CD4-positive, alpha-beta T cell treated with Interleukin-4 for 4 hours (primary cell): ENCODE results near the gene AGTRAP.

ENCODE experiments used
- DNase-seq: peaks from one replicate; pipeline ENCODE4 v3.0.0-alpha.2; 2020

Gene AGTRAP

GRCh38 chr1:11707621-11708276, 28.2 kb upstream of the AGTRAP start:
- no peak for DNase-seq

GRCh38 chr1:11708554-11709350, 27.2 kb upstream of the AGTRAP start:
- no peak for DNase-seq

DNA sequence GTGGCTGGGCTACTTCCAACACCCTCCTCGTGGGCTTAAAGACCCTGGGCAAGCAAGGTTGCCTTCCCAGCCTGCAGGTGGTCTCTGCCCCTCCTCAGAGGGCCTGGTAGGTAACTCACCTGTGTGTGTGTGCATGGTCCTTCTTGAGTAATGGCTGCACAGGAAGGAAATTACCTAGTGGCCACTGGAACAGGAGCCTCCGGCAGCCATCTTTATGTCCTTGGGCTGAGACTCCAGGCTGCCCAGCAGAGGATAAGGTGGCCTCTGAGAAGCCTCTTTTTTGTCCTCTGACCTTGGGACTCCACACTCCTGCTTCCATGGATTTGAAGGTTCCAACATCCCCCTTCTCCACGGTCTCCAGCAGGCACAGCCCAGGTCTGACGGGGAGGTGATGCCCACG, 24.4 kb upstream of the AGTRAP start:
- no peak for DNase-seq

DNA sequence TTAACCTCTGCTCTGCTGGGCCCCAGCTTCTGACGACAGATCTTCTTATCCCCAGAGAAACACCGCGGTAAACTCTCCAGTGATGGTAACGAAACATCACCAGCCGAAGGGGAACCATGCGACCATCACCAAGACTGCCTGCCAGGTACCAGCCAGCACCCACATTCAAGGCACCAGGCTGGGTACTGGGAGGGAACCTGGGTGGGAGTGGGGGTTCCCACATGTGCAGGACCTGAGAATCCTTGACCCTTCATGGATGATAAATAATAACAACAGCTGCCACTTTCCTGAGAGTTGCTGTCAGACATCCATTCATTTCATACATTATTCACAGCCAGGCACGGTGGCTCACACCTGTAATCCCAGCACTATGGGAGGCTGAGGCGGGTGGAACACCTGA, 23.7 kb upstream of the AGTRAP start:
- no peak for DNase-seq

DNA sequence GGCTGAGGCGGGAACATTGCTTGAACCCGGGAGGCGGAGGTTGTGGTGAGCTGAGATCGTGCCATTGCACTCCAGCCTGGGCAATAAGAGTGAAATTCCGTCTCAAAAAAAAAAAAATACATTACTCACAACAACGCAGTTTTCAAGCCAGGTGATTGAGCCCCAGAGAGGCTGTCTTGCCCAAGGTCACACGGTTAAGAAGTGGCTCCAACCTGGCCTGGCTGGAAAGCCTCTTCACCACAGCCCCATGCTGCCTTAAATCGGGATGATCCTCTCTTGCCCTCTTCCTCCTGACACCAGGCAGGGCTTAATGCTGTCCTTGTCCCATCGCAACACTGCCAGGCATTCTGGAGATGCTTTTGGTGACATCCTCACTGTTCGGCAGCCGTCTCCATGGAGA, 22.8 kb upstream of the AGTRAP start:
- DNase-seq = no peak

GRCh38 chr1:11714831-11715575, 20.9 kb upstream of the AGTRAP start:
- DNase-seq = no peak

- DNase-seq = peak; percentile 83
Measured at GRCh38 chr1:11719313-11720032, 16.5 kb upstream of the AGTRAP start.

- no peak for DNase-seq
Measured at GRCh38 chr1:11720033-11720376, 15.9 kb upstream of the AGTRAP start.

GRCh38 chr1:11720525-11720924, 15.4 kb upstream of the AGTRAP start:
- no peak for DNase-seq

DNA sequence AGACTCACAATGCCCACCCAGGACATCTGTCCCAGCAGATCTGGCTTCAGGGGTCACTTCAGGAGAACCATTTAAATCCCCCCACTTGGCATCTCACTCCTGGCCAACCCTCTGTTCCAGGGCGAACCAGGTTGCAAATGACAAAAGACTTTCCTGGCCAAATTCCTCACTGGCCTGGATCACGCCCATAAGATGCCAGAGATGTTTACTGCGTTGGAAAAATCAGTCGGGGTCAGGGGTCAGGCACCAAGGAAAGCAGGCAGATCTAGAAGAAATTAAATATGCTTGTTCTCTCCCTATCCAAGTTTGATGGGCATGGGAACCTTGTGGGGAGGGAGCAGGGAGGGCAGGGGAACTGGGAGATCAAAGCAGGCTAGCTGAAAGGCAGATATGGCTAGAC, 14.6 kb upstream of the AGTRAP start:
- no peak for DNase-seq

DNA sequence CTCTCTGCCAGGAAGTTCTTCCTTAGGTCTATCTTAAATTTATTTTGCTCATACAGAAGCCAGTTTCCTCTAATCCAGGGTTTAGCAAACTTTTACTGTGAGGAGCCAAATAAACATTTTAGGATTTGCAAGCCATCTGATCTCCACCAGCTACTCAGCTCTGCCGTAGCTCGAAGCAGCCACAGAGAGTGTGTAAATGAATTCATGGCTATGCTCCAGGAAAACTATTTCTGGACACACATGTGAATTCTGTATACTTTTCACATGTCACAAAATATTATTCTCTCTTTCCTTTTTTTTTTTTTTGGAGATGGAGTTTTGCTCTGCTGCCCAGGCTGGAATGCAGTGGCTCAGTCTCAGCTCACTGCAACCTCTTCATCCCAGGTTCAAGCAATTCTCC, 13.4 kb upstream of the AGTRAP start:
- no peak for DNase-seq

GRCh38 chr1:11725616-11726015, 10.3 kb upstream of the AGTRAP start:
- DNase-seq = no peak

GRCh38 chr1:11727119-11727518, 8.8 kb upstream of the AGTRAP start:
- DNase-seq = no peak

GRCh38 chr1:11728126-11728806, 7.7 kb upstream of the AGTRAP start:
- no peak for DNase-seq

- no peak for DNase-seq
Measured at GRCh38 chr1:11729155-11729497, 6.8 kb upstream of the AGTRAP start.

DNA sequence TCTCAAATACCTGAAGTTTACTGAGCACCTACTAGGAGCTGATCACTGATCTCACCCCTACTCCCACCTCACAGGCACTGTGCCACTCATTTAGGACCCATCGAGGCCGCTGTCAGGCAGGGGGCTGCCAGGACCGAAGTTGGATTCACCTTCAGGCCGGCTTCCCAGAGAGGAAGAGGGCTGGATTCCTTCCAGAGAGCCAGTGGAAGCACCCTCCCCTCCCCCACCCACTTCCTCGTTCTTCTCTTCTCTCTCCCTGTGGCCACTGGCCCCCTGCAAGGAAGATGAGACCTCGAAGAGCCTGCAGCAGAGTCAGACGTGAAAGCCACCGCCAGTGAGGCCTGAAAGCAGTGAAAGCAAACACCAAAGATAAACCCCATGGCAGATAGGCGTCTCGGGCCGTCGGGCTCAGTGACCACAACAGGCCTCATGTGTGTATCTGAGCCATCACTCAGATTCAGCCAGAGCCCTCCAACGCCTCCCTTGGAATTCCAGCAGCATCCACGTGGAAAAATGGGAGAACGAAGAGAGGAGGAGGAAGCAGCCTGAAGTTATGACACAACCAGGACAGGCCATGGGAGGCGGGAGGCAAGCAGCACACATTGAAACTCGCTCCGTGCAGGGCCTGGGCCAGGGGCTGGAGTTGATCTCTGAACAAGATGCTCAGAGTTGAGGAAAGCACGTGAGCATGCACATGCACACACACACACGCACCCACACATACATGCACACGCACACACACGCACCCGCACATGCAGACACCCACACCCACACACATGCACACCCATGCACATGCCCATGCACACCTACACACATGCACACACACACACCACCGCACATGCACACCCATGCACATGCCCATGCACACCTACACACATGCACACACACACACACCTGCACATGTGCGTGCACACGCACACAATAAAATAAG, 6.2 kb upstream of the AGTRAP start:
- no peak for DNase-seq

DNA sequence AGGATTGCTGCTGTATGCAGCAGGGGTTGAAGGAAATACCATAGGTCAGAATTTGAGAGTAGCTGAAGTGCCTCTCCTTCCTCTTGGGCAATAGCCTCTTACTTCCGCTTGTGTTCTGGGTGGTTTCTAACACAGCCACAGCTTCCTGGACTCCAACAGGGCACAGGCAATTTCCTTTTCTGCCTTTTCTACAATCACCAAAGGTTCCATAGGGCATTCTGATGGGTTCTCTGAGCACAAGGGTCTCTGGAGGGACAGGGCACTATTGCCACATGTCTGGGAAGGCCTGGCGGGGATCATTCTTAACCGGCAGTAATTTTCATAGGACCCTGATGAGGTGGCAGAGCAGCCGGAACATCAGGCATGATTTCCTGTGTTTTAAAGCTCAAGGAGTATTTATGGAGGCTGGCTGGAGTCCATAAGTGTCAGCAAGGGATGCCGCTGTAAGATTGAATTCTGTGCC, 5.5 kb upstream of the AGTRAP start:
- DNase-seq = peak; percentile 70

GRCh38 chr1:11731691-11732283, 4.1 kb upstream of the AGTRAP start:
- DNase-seq = no peak

- DNase-seq = no peak
Measured at GRCh38 chr1:11733306-11733705, 2.6 kb upstream of the AGTRAP start.

DNA sequence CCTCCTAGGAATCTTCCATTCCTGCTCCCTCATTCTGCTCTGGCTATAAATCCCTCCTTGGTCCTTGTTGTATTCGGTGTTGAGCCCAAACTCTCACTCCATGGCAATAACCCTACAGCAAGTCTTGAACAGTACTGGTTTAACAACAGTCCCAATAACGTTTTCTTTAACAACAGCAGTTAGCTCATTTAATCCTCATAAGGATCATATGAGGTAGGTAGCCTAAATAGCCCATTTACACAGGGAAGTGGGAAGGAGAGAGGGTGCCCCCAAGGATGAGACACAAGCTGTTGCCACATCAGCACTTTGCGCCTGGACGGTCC, 444 bp upstream of the AGTRAP start:
- no peak for DNase-seq
